HCEC 1CT (cell line): Measurements from ENCODE around the gene SORBS2.

Source experiments
- DNase-seq: peaks from one replicate; pipeline ENCODE4 v3.0.0-alpha.2; 2017

The SORBS2 gene

DNA sequence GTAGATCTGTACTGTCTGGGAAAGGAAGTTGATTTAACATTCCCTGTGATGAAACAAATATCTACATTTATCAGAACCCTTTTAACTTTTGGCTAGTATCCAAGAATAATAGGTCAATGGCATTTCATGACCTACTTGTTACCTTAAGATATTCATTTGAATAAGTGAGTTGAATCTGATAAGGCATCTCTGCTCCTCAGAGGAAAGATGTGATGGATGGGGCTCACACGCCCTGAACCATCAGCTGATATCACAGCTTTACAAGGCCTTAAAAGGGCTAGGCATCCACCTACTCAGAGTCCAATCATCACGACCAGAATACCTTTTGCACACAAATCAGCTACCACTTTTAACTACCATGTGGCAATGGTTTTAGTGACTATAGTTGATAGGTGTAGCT, 186.5 kb downstream of the SORBS2 start:
- no peak for DNase-seq

GRCh38 chr4:185624259-185624589, 187.8 kb downstream of the SORBS2 start:
- no peak for DNase-seq

DNA sequence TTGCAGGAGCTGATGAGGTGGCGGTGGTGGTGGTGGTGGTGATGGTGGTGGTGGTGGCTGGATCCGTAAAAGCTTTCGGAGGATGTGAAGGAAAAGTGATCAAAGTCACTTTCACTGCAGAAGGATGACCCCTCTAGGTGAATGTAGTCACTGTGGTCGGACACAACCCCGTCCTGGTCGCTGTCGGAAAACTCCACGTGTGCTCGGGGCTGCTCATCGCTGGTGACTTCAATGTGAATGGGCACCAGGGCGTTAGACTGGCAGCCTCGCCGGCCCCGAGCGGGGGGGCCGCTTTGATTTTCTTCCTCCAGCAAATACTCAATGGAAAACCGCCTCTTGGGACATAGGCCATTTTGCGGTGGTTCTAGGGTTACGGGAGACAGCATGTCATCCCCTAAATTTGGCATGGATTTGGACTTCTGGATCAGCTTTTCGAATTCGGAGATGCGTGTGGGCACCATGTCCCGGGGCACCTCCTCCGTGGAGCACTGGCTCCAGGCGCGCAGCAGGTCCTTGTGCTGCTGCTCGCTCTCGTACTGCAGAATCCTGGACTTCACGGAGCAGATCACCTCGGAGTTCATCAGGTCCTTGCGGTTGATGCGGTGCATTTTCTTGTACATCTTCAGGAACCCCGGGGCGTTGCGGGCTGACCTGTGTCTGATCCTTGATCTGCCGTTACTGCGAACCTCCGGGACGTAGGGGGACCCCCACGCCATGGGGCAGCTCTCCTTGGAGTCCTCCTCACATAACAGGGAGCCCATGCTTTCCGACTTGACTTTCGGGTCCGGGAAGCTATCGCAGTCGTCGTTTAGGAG, 188.3 kb downstream of the SORBS2 start:
- no peak for DNase-seq

- DNase-seq, result no peak
These were observed 203.8 kb downstream of the SORBS2 start for GRCh38 chr4:185608185-185608584.

DNA sequence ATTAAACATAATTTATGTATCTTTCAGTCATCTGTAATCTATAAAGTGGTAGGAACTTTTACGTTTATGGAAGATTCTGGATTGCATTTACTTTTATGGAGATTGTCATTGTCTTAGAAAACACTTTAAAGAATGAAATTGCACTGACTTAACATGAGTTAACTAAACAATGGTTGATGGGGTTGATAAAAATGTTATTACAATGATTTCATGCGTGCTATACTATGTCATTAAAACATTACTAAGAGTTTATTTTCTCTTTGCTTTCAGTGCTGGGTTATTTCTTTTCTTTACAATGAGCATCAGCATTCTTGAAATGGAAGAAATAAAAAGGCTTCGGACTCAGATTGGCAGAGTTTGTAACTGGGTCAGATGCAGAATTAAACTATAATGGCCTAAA, 209.6 kb downstream of the SORBS2 start:
- DNase-seq, result no peak

- no peak for DNase-seq
These were observed 211.1 kb downstream of the SORBS2 start for GRCh38 chr4:185600801-185601434.

DNA sequence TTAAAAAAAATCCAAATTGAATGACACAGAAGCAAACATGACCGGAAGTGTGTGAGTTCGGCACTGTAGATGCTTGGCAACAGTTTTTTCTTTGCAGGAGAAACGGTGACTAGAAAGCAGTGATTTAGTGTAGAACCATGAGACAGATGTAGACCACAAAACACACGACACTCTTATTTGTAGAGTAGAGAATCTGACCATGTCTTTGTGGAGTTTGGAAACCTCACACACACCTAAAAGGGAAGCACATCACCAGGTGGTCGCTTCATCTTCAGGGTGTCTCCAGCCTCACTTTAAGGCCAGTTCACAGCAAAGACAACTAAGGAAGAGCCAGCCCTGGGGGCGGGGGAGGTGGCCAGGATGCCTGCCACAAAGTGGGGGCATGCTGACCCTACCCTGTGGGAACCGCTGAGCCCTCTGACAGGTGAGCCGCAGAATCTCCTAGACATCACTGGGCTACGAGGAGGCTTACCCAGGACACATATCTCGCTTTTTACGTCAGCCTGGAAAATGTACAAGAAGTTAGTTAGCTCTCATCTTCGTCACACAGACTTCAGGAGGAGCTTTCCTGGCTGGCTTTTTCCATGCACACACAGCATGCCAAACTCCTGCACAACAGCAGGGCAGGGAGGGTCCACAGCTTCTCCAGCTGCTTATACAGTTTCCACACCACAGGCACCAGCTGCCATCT, 212.3 kb downstream of the SORBS2 start:
- DNase-seq, result no peak

GRCh38 chr4:185598846-185599552, 213.0 kb downstream of the SORBS2 start:
- no peak for DNase-seq

- peak; percentile 40 for DNase-seq
These were observed 214.3 kb downstream of the SORBS2 start for GRCh38 chr4:185597532-185598188.

DNA sequence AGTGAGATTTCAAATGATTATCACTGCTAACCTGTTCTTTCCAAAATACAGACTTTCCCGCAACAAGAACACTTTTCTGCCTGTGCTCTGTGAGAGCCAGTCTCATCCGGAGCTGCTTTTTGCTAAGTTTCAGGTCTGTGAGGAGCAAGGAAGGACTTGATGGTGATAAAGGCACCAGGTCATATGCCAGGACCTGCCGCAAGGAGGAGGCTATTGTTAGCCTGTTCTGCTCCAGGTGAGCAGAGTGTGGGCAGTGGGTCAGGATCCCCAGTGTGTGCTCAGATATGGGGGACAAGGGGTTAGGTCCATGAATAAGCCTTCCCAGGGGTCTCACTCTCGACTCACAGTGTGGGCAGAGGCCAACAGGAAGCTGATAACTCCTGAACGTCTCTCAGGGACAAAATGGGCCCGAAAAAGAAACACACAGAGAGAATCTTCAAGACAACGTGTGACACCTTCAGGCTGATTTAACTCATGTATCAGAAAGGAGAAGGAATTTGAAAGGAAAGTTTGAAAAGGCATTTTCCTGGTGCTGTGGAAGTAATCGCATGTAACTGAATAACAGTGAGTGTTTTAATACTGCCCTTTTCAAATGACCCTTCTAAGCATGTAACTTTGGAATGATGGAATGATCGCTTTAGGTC, 219.0 kb downstream of the SORBS2 start:
- no peak for DNase-seq

DNA sequence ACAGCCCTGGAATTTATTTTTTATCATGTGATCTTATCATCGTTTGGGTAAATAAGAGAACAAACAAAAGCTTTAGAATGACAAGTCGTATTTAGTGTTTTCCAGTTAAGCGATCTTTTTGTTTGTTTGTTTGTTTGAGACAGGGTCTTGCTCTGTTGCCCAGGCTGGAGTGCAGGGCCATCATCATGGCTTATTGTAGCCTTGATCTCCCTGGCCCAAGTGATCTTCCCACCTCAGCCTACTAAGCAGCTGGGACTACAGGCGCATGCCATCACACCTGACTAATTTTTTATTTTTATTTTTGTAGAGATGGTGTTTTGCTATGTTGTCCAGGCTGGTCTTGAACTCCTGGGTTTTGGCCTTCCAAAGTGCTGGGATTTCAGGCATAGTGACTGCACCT, 219.6 kb downstream of the SORBS2 start:
- DNase-seq, result no peak

DNA sequence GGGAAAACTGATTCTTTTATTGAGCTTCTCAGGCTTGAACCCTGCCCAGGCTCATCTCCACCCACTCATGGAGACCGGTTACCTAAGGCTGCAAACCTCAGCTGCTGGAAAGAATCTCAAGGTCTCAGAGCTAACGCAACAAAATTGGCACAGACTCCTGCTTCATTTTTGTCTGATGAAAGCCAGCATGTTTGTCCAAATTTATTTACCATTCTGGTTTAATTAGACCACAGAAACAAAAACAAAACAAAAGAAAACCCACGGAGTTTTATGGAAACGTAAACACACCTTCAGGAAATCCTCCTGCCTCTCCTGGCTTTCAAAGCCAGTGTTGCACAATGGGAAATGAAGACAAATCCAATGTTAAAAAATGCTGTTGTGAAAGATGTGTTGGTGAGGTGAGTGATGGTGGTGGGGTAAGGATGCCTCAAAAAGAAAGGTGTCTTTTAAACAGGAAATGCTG, 220.3 kb downstream of the SORBS2 start:
- DNase-seq, result no peak

DNA sequence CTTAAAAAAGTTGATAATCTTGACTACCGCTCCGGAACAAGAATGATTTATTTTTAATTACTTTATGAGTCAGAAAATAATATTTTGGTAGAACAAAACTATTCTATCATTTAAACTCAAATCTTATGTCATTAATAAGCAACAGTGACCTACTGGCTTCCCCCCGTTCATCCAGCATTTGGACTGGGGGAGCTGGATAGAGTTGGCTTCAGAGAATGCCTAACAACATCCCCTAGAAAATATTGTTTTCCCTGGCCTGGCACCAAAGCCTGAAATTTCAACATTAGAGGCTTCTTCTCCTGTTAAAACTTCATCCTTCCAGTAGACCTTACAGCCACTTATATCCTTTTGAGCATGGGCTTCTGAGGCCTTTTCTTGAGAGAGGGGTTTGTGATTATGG, 221.0 kb downstream of the SORBS2 start:
- no peak for DNase-seq

DNA sequence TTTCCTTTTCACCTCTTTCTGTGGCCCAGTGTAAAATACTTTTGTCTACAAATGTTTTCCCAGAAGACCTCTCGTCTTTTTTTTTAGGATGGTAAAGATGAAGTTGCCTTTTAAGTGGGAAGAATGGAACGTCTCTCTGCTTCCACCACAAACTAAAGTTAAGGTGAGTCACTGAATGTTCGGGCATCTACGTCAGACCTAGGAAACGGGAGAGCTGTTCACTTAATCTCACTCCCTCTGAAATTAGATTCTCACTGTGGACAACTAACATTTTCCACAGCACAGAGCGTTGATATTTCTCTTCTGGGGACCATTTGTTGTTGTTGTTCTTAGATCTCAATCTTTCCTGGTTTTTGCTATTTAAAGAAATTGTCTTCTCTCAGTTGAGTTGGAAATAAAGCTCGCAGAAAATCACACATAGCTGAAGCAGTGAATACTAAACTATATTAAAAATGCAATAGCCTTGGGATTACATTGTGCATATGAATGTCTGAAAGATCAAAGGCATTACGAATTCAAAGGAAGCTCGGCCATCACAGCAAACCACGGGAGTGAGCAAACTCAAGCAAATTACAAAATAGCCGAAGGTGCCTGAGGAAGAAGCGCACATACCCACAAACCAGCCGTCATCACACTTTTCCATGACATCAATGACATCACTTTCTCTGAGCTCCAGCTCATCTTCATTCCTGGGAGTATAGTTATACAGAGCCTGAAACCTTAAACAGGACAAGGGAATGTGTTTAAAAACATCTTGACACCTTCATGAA, 222.7 kb downstream of the SORBS2 start:
- DNase-seq, result no peak

DNA sequence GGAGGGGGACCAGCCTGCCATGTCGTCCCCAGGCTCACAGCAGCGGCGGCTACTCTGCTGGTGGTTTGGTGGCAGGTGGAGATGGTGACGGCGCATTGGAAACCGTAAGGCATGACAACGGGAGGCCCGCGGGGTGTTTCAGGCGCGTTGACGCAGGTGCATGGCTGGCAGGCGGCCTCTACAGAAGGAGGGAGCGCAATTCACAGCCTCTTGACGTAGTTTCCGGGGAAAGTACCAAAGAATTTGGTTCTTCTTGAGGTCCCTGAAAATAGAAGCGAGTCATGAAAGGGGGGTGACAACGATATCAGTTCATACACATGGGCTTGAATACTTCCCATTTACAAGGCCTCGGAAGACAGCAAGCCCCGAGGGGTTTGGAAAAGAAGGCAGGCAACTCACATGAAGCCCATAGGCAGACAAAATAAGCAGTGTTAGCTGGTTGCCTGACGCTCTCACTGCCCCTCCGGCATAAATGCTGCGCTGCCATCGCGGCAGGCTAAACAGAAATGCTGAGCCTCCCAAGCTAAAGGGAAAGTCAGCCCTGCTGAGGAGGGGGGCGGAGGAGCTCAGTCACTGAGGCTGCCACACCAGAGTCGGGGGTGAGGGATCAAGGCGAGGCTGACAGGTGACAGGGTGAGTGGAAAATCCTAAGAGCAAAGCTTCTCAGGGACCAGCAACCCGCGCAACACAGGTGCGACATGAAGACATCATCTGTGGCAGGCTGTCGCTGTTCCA, 224.4 kb downstream of the SORBS2 start:
- no peak for DNase-seq

DNA sequence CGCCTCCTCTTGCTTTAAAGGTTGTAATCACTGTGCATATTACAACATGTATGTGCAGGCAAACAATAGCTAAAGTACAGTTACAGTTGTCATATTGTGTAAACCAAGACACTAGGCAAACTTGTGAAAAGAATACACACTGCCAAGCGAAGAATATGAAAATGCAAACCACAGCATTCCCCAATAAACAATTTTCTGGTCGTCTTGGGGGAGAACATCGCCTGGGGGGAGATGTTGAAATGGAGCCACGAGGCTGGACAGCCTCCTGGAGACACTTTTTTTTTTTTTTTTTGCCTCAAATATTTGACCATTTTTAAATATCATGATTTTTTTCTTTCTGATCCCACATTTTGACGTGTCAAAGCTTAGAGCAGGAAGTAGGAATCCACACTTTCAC, 225.0 kb downstream of the SORBS2 start:
- no peak for DNase-seq

DNA sequence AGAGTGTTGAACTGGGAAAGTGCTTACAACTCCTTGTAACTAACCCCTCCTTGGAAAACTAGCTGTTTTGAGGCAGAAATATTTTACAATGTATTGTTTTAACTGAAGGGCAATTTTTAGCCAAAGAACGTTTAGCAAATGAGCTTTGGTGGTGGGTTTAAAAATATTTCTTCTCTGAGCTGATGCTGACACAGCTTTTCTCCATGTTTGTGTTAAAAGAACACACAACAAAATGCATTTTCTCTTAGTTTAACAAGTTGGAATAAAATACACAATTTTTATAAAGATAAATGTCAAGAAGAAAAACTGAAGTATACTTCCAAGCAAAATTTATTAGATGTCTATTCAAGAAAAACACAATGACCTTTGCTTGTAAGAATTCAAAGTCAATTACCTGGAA, 226.8 kb downstream of the SORBS2 start:
- no peak for DNase-seq

GRCh38 chr4:185583813-185584212, 228.2 kb downstream of the SORBS2 start:
- no peak for DNase-seq

DNA sequence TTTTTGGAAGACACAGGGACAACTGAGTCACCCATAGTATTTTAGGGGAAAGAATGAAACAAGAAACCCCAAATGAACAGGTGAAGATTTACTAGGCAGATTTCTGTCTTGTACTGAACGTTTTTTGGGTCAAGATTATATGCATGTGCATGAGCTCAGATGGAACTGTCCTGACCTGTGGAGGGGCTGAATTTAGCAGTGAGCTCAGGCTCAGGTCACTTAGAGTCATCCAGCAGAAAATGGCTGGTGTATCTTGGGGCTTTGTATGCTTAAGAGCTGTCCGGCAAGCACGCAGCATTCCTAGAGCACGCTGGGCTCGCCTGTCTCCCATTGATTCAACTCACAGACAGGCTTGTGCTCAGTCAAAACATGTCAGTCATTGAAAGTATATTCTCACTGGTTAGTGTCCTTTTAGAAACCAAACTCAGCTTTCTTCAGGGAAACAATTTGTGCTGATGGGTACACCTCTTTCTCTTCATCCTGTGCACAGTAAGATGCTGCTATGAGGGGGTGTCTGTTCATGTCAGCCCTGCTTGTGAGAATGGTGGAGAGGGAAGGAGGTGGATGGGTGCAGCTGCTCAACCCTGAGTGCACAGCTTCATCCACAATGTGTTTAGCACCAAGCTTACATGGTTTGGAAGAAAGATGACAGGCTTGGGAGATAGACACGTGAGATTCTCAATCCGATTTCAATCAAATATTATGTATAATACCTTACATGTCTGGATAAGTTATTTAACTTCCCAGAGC, 229.2 kb downstream of the SORBS2 start:
- no peak for DNase-seq

DNA sequence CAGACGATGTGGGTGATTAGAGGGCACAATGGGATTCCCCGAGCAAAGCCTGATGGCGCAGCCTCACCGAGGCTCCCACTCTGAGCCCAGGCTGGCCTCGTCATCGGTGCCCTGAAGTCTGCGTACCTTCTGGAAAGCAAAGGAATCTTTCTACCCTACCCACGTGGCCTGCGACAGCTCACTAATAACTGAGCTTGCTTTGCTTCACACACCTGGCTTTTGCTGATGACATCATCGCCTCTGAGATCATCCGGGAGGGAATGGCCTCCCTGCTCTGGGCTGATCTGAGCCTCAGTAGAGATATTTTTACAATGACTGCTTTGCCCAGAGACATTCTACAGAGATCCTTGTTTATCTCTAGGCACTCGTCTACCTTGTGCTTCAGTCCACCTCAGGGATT, 231.3 kb downstream of the SORBS2 start:
- DNase-seq, result no peak
